Measurements from ENCODE around the gene ETFDH.

ETFDH gene

DNA sequence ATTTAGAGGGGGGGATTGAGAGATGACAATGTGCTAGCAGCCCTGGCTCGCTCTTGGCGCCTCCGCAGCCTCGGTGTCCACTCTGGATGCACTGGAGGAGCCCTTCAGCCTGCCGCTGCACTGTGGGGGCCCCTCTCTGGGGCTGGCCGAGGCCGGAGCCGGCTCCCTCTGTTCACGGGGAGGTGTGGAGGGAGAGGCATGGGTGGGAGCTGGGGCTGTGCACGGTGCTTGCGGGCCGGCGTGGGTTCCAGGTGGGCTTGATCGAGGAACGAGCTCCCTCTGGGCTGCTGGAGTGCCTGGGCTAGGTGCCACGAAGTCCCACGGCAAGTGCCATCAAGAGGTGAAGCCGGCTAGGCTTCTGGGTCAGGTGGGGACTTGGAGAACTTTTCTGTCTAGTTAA is 7.3 kb upstream of the ETFDH start:
- H3K27ac Mint-ChIP-seq: no peak overlapping the region
- TF ChIP-seq, protein P1, sequence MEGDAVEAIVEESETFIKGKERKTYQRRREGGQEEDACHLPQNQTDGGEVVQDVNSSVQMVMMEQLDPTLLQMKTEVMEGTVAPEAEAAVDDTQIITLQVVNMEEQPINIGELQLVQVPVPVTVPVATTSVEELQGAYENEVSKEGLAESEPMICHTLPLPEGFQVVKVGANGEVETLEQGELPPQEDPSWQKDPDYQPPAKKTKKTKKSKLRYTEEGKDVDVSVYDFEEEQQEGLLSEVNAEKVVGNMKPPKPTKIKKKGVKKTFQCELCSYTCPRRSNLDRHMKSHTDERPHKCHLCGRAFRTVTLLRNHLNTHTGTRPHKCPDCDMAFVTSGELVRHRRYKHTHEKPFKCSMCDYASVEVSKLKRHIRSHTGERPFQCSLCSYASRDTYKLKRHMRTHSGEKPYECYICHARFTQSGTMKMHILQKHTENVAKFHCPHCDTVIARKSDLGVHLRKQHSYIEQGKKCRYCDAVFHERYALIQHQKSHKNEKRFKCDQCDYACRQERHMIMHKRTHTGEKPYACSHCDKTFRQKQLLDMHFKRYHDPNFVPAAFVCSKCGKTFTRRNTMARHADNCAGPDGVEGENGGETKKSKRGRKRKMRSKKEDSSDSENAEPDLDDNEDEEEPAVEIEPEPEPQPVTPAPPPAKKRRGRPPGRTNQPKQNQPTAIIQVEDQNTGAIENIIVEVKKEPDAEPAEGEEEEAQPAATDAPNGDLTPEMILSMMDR (IDR thresholded peaks at IDR 0.05): no peak
- H3K4me1 Mint-ChIP-seq: peaks cover 28% of the 10 kb centered on the region
- H3K4me3 Mint-ChIP-seq: no peak overlapping the region
- peaks cover 51% of the 10 kb centered on the region for H3K36me3 Mint-ChIP-seq (ENCODE audit: low read depth)
- H3K27me3 Mint-ChIP-seq (ENCODE audit: low read depth, poor library complexity): no peaks in the 10 kb centered on the region
- DNase-seq: no peak
- H3K9me3 Mint-ChIP-seq: peaks cover 10% of the 10 kb centered on the region

DNA sequence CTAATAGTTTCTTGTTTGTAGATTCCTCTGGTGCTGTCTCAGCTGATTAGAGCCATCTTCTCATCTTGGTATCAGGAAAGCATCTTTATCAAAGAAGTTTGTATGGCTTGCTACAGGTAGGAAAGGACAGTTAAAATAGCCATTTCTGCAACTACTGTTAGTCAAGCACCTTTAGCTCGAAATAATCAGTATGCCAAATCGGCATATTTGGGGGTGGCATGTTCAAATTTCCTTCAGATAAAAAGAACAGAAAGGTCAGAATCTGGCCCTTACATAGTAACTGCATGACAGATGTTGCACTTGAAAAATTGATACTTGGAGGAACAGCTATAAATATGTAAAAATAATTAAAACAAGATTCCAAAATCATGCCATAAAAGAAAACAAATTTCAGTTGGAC is 5.2 kb upstream of the ETFDH start:
- Mint-ChIP-seq H3K36me3 (ENCODE audit: low read depth) (peaks cover 51% of the 10 kb centered on the region), H3K27me3 (ENCODE audit: low read depth, poor library complexity) (no peaks in the 10 kb centered on the region), H3K4me1 (peaks cover 39% of the 10 kb centered on the region), H3K9me3 (peaks cover 10% of the 10 kb centered on the region), H3K27ac (no peak overlapping the region), H3K4me3 (no peak overlapping the region)
- TF ChIP-seq, protein P1 (IDR thresholded peaks at IDR 0.05): no peak
- no peak for DNase-seq

DNA sequence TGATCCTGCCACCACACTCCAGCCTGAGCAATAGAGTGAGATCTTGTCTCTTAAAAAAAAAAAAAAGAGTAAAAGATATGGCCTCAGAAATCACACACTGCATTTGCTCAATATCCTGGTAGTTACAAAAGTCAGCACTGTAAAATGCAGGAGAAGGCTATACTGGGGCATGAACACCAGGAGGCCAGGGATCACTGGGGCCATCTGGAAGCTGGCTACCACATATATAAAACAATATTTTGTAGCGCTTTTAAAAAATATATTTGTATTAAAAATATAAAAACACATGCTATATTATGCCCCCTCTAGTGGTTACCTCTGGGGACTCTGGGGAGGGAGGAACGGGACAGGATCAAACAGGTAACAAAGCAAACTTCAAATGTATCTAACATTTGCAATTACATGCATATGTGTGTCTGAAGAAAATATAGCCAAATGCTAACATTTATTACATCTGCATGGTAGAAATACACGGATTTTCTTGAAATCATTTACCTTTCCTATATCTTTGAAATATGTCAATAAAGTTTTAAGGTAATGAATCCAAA is 4.4 kb upstream of the ETFDH start:
- H3K27ac Mint-ChIP-seq: no peak overlapping the region
- peak; percentile 14 for DNase-seq
- peaks cover 45% of the 10 kb centered on the region for H3K4me1 Mint-ChIP-seq
- TF ChIP-seq, protein P1 (IDR thresholded peaks at IDR 0.05): peak; percentile 57
- no peak overlapping the region for H3K4me3 Mint-ChIP-seq
- peaks cover 51% of the 10 kb centered on the region for H3K36me3 Mint-ChIP-seq (ENCODE audit: low read depth)
- H3K9me3 Mint-ChIP-seq: peaks cover 10% of the 10 kb centered on the region
- H3K27me3 Mint-ChIP-seq (ENCODE audit: low read depth, poor library complexity): no peaks in the 10 kb centered on the region

DNA sequence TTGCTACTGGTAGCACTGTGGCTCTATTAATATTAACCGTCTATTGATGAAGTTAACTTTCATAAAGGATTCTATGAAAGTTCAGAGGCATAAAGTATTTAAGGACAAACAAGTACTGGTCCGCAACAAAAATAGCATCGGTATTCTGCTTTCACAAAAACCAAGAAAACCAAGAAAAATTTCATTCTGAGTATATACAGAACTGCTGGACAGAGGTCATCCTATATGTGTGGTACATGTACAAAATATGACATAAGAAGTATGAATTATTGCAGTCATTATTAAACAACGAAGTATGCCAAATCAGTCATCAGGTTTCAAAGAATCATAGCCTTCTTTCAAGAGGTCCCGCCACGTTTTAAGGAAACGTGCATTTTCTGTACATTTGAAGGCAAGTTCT is 2.8 kb upstream of the ETFDH start:
- peak overlapping the region; percentile 73 for H3K4me3 Mint-ChIP-seq
- no peaks in the 10 kb centered on the region for H3K27me3 Mint-ChIP-seq (ENCODE audit: low read depth, poor library complexity)
- peaks cover 44% of the 10 kb centered on the region for H3K36me3 Mint-ChIP-seq (ENCODE audit: low read depth)
- TF ChIP-seq, protein P1 (IDR thresholded peaks at IDR 0.05): no peak
- DNase-seq: no peak
- no peak overlapping the region for H3K27ac Mint-ChIP-seq
- peaks cover 9% of the 10 kb centered on the region for H3K9me3 Mint-ChIP-seq
- peaks cover 39% of the 10 kb centered on the region for H3K4me1 Mint-ChIP-seq

DNA sequence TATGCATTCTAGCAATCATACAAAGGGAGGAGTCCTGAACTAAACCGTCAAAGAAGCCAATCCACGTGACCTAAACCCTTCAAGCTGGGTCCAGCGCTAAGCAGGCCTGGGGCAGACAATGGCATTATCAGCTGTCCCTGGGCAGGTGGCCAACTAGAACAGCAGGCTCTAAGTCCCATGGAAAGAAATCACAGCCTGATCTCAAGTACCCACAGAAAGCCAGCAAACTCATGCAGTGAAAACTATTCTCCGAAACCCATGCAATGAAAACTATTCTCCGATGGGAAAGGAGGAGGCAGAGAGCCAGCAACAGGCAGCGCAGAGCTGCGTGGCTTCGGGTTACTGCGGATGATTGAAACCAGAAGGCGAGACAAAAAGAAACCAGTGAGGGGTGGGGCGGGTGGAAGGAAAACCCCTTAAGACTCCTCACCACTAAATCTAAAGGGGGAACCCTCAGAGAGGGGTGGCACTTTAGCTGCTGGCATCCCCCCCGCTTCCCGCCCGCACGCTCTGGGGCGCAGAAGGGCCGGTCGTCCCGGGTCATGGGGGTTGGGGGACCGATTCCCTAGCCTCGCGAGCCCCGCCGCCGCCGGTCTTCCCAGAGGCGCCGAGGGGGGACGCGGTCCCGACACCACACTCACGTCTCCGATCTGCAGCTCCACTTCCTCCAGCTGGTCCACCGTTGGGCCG is 976 bp upstream of the ETFDH start:
- H3K36me3 Mint-ChIP-seq (ENCODE audit: low read depth): peaks cover 26% of the 10 kb centered on the region
- no peaks in the 10 kb centered on the region for H3K27me3 Mint-ChIP-seq (ENCODE audit: low read depth, poor library complexity)
- H3K4me1 Mint-ChIP-seq: peaks cover 39% of the 10 kb centered on the region
- peak overlapping the region; percentile 98 for H3K4me3 Mint-ChIP-seq
- H3K9me3 Mint-ChIP-seq: no peaks in the 10 kb centered on the region
- TF ChIP-seq, protein P1 (IDR thresholded peaks at IDR 0.05): no peak
- peak; percentile 59 for DNase-seq
- peak overlapping the region; percentile 99 for H3K27ac Mint-ChIP-seq

DNA sequence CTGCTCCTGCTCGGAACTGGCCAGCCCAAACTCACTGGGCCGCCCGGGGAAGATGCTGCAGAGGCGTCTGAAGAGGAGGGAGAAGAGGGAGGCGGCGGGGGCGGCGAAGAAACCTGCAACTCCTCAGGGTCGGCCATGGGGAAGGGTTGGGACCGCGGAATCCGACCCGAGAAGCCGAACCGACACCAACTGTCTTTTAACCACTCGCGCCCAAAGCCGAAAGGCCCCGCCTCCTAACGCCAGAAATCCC is 506 bp upstream of the ETFDH start, which contains the start of gene C4orf46:
TSS of gene C4orf46 (minus strand) at position 223 of the 250 bp plus-strand sequence. CDS start at position 137, 86 bp downstream.
- no peak for DNase-seq
- no peaks in the 10 kb centered on the region for H3K27me3 Mint-ChIP-seq (ENCODE audit: low read depth, poor library complexity)
- H3K27ac Mint-ChIP-seq: peak within 1 kb of the TSS; percentile 99
- no peaks in the 10 kb centered on the region for H3K9me3 Mint-ChIP-seq
- peak within 1 kb of the TSS; percentile 98 for H3K4me3 Mint-ChIP-seq
- TF ChIP-seq, protein P1 (IDR thresholded peaks at IDR 0.05): no peak
- peaks cover 21% of the 10 kb centered on the region for H3K36me3 Mint-ChIP-seq (ENCODE audit: low read depth)
- peaks cover 39% of the 10 kb centered on the region for H3K4me1 Mint-ChIP-seq

All from nephron progenitor cell (in vitro differentiated cells).